NCI-H82 treated with DMSO at 0.1 percent for 48 hours (cell line): ENCODE results near the gene PICALM.

Experiments used
- DNase-seq: peaks from one replicate; lab custom pipeline; 2025; ENCODE audit not compliant: unreplicated experiment; lab: John Stamatoyannopoulos, UW

Gene PICALM

DNA sequence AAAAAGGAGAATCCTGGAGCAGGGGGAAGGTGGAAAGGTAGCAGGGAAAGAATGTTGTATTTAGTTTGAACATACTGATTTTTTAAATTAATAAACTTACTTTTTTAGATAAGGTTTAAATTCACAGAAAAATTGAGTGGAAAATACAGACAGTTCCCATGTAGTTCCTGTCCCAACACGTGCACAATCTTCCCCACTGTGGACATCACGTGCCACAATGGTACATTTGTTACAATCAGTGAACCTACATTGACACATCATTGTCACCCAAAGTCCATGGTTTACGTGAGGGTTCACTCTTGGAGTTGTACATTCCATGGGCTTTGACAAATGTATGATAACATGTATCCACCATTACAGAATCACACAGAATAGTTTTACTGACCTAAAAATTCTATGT lies 10.5 kb upstream of the PICALM start:
- DNase-seq, result no peak

DNA sequence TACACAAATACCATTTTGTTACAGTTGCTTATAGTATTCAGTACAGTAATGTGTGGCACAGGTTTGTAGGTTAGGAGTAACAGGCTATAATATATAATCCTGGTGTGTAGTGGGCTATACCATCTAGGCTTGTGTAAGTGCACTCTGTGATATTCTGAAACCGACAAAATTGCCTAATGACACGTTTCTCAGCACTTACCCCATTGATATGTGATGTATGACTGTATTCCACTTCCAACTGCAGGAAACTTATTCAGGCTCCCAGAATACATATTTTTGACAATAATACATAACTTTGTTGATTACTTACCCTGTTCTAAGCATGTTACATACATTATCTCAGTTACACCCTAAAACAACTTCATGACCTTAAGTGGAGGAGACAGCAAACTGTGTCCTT lies 5.1 kb upstream of the PICALM start:
- DNase-seq, result no peak

DNA sequence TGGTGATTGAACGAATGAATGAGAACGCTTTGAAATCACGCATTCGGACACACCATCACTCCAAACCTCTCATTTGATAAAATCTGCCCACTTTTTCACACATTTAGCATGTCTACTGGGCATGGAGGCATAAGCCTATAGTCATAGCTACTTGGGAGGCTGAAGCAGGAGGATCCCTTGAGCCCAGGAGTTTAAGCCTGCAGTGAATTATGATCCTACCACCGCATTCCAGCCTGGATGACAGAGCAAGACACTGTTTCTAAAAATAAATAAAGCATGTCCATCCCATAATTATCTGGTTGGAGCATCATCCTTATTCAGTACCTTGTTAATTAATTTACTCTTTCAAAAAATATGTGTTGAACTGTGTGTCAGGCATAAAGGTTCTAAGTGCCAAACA lies 3.3 kb upstream of the PICALM start:
- no peak for DNase-seq

DNA sequence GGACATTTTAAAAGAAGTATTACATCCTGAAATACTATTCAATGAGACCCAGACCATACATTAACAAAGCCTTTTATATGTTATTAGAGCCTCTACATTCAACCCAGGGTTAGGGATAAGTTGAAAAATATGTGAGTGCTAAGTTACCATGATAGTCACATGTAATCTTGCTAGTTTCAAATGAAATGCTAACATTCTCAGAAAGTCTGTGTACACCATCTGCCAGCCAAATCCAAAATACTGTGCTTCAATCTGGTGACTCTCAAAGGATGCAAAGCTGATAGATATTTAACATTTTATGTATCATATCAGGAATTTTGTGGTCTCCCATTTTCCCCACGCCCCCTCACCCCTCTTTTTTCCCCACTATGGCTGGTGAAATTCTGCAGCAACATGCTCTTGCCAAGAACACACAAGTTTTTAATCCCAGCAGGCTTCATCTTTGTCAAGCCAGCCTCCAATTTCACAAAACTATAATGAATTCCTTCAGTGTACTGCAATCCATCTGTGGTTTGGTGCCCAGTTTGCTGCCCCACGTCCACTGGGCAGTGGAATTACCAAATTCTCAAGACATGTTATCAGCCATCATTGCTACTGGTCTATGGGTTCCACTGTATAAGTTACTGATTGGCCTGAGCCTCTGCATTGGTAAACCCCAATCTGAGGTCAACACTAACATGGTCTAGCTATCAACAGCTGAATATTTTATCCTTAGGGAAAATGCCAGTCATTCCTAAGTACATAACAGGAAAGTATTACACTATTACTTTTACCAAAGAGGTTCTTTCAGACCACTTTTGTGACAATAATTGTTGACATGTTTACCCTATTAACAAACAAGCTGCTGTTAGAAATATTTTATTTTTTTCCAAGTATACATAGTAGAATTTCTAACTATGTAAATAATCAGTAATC lies 1.5 kb upstream of the PICALM start:
- no peak for DNase-seq

DNA sequence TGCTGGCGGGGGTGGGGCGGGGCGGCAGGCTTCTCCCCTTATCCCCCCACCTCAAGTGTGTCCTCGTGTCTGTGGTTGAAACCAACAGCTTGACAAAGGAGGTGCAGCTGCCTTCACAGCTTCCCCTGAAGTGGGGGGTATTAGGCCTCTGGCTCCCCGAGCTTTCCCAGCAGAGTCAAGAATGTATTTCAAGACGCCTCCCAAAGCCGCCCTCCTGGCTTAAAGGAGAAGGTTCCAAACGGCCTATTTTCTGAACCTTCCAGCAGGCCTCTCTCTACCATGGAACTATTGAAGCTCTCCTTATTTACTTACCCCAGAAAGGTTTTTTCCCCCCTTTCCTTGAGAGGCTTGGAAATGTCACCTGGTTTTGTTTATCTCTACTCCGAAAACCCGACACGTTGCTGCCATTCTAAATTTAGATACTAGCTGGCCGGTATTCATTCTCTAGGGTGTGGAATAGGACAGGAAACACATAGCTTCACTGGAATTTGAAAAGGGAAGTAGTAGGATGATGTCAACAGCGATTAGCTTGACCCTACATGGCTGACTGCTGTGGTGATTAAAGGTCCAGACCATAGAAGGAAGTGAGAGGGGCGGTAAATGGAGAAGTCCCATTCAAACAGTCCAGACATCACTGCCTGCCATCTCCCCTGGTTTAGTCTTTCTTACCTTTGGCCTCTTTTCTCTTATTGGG lies 671 bp upstream of the PICALM start:
- no peak for DNase-seq

DNA sequence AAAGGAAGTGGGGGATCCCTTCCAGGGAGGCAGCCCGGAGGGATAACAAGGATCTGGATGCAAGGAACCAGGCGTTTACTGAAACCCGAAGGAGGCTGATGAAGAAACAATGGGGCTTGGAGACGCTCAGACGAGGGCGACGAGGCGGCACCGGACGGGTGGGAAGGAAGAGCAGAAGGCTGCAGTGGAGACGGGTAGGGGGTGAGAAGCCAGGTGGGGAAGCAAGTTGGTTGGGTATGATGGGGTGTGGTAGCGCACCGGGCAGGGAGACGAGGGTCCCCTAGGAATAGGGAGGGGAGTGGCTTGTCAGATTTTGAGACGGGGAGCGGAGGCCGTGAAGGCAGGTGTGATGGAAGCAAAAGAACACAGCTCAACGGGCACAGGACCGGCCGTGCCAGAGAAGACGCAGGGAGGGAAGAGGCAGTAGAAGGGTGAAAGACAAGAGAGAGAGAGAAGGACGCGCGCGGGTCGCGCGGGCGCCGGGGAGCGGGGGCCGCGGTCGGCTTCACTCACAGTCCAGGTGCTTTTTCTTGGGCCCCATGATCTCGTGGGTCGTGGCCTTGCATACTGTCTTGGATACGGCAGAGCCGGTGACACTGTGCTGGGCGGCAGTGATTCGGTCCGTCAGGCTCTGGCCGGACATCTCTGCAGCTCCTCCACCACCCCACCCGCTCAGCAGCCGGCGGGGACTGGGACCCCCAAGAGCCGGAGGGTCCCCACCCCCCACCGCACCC lies 579 bp downstream of the PICALM start:
- DNase-seq, result no peak

DNA sequence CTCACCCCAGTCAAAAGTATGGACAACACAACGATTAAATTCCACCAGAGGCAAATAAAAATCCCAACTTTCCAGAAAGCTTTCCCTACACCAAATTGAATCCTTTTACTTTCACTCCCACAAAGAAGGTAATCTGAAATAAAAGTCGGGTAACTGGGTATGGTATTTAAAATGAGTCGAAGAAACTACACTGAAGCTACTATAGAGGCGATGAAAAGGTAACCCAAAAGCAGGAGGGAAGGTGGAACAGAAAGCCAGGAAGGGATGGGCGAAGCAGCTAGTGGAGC lies 1.1 kb downstream of the PICALM start:
- DNase-seq, result no peak

DNA sequence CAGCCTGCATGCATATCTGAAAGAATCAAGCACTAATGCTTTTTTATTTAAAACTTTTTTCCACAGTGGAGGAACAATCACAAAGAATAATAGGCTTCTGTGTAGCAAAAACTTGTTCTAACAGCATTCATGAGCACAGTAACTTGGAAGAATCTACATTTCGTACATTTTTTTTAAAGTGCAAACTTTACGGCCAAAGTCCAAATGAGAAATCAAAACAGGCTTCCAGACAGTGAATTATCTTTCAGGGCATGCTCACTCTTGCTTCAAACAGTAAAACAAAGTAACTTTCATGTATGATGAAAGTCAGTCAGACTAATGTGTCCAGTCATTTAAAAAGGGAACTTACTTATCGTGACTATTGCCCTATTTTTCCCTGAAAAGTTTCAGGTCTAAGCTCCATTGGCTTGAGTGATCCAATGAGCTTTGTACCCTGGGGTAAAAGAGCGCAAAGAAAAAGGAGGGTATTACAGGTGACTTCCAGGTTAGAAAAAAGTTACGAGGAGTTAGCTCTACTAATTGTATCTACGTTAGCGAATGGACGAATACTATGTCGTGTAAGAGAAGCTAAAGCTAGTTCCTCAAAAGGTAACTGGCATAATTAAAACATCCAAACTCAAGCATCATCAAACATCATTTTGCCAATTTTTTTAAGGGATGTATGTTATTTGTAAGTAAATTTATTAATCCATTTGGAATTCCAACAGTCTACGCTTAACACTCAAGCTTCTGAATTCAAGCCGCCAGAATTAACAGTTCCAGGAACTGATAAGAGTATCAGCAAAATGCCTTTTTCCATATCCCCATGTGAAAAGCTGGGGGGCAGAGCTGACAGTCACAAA lies 1.7 kb downstream of the PICALM start:
- no peak for DNase-seq

DNA sequence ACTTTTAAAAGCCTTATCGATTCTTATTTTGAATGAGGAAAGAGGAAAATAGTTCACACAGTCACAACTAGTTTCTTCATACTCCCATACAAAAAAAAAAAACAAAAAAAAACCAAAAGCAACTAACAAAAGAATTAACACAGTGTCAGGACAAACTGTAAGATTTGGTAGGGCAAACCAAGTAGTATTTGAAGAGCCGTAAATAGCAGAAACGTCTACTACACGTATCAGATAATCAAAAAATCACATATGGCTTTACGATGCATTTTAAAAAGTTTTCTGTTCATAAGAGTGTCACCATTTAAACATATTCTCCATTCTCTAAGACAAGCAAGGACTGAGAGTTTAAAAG lies 2.3 kb downstream of the PICALM start:
- DNase-seq, result no peak

DNA sequence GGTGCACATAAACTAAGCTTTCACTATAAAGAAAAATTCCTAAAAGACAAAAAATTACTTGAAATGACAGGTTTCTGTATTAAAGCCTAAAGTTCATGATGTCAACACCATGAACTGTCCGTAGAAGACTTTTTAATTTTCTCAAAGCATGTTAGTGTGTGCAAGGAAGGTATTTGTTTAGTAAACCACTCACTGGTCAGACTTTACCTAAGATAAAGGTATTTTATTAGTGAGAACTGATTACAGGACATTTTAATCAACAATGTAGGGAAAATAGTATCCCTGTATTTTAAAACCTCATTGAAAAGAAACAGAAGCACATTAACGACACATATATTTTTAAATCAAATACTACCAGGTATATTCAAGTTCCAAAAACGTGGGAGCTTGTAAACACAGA lies 2.9 kb downstream of the PICALM start:
- no peak for DNase-seq

DNA sequence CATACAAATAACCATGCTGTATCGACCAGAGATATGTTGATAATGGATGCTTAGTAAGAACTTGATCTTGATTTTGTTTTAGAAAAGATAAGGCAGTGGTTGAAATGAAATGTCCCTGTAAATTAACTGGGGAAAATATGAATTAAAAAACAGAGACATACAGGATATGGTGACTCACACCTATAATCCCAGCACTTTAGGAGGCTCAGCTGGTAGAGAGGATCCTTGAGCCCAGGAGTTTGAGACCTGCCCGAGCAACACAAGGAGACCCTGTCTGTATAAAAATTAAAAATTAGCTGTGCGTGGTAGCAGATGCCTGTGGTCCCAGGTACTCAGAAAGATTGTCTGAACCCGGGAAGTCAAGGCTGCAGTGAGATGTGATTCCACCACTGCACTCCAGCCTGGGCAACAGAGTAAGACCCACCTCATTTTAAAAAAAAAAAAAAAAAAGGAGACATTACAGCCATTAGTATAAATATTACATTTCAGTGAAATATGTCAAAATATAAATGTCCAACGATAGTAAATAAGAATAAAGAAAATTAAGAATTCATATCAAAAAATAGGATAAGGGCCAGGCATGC lies 4.6 kb downstream of the PICALM start:
- no peak for DNase-seq

DNA sequence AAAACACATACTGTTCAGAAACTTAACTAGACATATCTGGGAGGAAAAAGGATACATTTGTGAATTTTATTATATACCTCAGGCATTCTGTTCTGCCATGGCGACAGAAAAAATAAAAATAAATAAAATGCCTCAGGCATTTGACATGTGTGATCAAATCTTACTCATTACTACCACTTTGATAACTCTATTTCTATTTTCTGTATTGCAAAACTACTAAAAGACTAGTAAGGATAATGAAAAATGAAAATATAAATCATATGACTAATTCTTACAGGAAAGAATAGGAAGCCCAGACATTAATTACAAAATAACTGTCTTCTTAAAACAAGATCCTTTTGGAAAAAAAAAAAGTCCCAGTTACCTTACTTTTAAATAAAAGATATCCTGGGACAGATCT lies 5.3 kb downstream of the PICALM start:
- DNase-seq, result no peak

DNA sequence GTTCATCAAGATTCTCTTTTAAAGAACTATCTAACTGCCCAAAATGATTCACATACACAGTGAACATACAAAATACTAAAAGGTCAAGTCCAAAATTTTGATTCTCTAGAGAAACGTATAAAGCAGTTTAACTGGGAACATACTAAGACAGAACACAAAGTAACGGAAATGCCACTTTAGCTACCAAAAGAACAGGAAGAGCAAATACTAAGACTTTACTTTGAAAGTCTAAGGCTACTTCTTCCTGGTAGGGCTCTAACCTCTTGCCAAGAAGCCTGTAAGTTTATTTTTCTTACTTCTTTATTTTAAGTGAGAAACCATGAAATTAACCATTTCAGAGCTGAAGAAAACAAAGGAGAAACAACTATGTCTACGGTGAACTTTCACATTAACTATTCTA lies 6.2 kb downstream of the PICALM start:
- no peak for DNase-seq

DNA sequence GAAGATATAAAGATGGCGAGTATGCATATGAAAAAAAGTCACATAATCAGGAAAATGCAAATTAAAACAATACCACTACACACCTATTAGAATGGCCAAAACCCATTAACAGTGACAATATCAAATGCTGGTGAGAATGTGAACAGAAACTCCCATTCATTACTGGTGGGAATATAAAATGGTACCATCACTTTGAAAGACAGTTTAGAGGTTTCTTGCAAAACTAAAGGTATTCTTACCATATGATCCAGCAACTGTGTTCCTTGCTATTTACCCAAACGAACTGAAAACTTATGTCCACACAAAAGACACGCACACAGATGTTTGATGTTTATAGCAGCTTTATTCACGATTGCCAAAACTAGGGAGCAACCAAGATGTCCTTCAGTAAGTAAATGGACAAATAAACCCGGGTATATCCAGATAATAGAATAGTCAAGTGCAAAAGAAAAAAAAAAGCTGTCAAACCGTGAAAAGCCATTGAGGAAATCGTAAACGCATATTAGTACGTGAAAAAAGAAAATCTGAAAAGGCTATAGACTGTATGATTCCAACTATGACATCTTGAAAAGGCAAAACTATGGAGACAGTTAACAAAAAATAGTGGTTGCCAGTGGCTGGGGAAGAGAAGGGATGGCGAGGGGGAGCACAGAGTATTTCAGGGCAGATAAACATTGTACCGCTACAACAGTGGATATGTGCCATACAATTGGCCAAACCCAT lies 7.2 kb downstream of the PICALM start:
- no peak for DNase-seq

DNA sequence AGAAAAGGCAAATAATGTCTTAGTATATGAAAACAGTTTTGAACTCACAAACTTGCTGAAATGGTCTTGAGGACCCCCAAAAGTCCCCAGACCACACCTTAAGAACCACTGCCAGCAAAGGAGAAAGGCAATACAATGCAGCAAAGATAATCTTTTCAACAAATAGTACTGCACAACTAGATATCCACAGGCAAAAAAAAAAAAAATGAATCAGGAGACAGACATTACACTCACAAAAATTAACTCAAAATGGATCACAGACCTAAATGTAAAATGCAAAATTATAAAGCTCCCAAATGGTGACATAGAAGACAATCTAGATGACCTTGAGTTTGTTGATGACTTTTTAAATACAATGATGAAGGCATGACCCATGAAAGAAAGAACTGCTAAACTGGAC lies 8.3 kb downstream of the PICALM start:
- DNase-seq, result no peak

DNA sequence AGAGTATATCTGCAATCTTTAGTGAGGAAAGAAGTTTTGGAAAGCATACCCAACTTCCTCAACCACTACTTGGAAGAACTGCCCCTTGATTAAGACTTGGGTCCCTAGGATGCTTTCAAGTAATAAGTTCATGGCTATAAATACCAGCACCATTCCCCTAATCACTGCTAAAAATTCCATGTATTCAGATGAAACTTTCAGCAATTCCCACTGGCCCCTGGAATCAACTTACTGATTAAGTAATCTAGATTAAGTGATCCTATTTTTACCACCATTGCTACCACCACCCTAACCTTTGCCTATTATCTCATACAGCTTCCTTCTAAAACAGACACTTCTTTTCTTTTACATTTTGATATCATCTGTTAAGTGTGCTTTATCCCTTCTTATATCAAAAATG lies 10.5 kb downstream of the PICALM start:
- DNase-seq, result no peak

DNA sequence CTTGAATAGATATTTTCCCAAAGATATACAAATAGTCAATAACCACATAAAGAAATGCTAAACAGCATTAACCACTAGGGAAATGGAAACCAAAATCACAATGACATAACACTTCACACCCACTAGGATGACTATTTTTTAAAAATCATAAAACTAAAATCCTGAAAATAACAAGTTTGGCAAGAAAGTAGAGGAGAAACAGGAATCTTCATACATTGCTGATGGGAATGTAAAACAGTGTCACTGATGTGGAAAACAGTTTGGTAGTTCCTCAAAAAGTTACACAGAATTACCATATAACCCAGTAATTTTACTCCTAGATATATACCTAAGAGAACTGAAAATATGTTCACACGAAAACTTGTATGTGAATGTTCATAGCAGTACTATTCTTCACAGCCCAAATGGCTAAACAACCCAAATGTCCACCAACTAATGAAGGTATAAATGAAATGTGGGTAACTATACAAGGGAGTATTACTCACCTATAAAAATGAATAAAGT lies 12.5 kb downstream of the PICALM start:
- DNase-seq, result no peak

DNA sequence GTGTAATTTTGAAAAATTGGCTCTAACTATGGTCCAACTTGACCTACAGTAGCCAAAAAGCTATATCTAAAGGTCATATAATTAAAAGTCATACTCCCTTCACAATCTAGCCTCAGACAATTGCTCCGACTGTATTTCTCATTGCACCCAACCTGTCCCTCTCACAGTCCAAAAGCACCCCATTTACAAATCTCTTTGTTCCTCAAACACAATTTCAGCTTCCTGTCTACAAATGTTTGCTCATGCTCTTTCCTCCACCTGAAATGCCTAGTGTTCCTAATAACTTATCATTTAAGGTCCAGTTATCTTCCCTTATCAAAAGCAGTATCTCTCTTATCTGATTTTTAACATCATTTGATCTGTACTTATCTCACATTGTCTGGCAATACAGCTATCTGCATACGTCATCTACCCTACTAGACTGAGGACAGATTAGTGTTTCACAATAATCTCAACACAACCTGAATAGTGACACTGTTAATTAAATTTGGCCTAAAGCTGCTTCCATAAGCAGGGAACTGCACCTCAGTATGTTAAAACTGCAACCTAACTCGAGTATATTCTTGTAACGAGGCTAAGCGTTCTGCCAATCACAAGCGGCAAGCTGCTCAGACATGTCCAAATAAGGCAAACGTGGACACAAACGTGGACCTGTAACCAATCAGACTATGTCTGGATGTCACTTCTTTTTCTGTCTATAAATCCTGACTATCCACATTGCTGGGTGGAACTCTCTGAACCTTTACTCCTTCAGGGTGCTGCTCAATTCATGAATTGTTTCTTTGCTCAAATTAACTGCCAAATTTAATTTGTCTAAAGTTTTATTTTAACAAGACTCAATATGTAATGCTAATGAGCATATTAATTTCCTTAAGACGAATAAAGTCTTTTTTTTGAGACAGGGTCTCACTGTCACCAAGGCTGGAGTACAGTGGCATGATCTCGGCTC lies 15.9 kb downstream of the PICALM start:
- DNase-seq, result no peak

DNA sequence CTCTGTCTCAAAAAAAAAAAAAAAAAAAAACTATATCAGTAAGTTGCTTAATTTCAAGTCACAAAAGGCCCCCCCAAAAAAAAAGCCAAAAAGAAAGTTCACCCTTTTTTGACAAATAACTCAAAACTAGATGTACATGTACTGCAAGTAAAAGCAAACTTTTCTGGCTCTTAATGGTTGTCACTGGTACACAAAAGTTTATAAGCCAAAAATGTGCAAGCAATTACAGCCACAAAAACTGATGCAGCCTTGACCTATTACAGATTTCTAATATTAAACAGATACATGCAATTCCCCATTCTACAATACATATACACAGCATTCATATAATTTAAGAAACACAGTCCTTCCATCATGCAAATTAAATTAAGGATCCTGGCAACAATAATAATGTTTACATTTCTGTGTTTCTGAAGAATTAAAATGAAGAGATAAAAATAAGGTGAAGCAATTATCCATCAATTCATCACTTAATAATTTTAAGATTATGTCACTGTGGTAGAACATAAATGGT lies 18.6 kb downstream of the PICALM start:
- no peak for DNase-seq
